HG03066 (cell line): ENCODE results near the gene PRDM11.

Experiments used
- ATAC-seq: cut with Tn5 transposase; IDR thresholded peaks from one replicate; pipeline ENCODE4 v1.9.1; 2021; ENCODE audit warnings: low read depth; ENCODE audit not compliant: unreplicated experiment

PRDM11 gene

DNA sequence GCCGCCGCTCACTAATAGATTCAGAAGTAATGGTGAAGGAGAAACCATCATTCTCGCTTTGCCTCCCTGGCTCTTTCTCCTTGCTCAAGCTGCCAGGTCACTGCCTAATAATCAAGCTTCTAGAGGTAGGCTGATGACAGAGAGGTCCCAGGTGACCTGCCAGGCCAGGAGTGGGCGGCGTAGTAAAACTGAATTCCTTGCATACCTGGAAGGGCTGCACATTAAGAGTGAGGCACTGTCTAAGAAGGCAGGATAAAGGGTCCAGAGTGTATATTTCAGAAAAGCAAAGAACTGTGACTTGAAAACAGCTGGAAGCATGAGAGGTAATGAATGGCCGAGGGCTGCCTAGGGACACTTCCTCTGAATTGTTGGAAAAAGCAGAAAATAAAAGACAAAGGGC, 135.6 kb downstream of the PRDM11 start:
- no peak for ATAC-seq
